A549 (cell line): ENCODE measurements around the gene ACVRL1. TPM values are rescaled to one million over a fixed set of nuclear protein-coding genes. Genes with fewer than 3 reads are reported as not detected.

ENCODE experiments used
- ATAC-seq, 2 experiments: fragments of 200-7000 bp in 1 of 2; fragments of >200 bp in 1 of 2; cut with Nextera tagmentation in 1 of 2; cut with Tn5 transposase in 1 of 2; 3 replicates each; pipeline versions ENCODE4 v1.8.0 to v1.9.1; 2018 to 2020; ENCODE audit warnings: mild to moderate bottlenecking in 1 of 2, moderate library complexity in 1 of 2
- CTCF ChIA-PET: fragments of 300-600 bp; sonication (Branson Sonifier 250); formaldehyde crosslinking; extraction: SDS; loops from one replicate; lab custom pipeline; 2021; ENCODE audit warnings: antibody characterized with exemption, inconsistent platforms; lab: Yijun Ruan, JAX
- POLR2A ChIA-PET: fragments of 350-600 bp; formaldehyde crosslinking; extraction: SDS; loops from one replicate; lab custom pipeline; 2021; ENCODE audit warnings: antibody characterized with exemption, inconsistent platforms; lab: Yijun Ruan, JAX
- DNase-seq, 2 experiments: peaks; one replicate each; pipeline versions ENCODE4 v3.0.0 to v3.0.0-alpha.2; 2011 to 2016; ENCODE audit warnings: low read depth in 1 of 2, low spot score in 1 of 2
- FAIRE-seq: peaks from 2 replicates; lab custom pipeline; 2011; peaks lifted over from hg19 to GRCh38; lab: Jason Lieb, UNC
- H3K27ac ChIP-seq, 2 experiments: fragments of >200 bp; sonication (Bioruptor Twin); formaldehyde crosslinking; 3 replicates each; pipeline ENCODE4 v1.5.1; 2016 to 2017
- H3K4me1 ChIP-seq: fragments of >200 bp; sonication (Bioruptor Twin); formaldehyde crosslinking; 3 replicates; pipeline ENCODE4 v1.6.1; 2016
- H3K4me2 ChIP-seq: fragments of >200 bp; sonication (Bioruptor Twin); formaldehyde crosslinking; 3 replicates; pipeline ENCODE4 v1.6.1; 2016
- H3K4me3 ChIP-seq: fragments of >200 bp; sonication (Bioruptor Twin); formaldehyde crosslinking; 3 replicates; pipeline ENCODE4 v1.5.1; 2016
- H3K9me3 ChIP-seq: fragments of >200 bp; sonication (Bioruptor Twin); formaldehyde crosslinking; 3 replicates; pipeline ENCODE4 v1.6.1; 2016
- ATOH8 ChIP-seq: fragments of 250-450 bp; sonication (Bioruptor Pico); IDR thresholded peaks from 2 replicates; pipeline ENCODE4 v1.5.0; 2020; ENCODE audit warnings: low read depth, mild to moderate bottlenecking, moderate library complexity
- BHLHE40 ChIP-seq: IDR thresholded peaks from 2 replicates; pipeline ENCODE4 v1.6.1; 2012; ENCODE audit warnings: low read depth, low read length, inconsistent platforms
- CBX2 ChIP-seq: fragments of 200-600 bp; sonication (generic); IDR thresholded peaks from 2 replicates; pipeline ENCODE4 v1.6.1; 2016; ENCODE audit warnings: low read depth, mild to moderate bottlenecking, borderline replicate concordance
- CBX8 ChIP-seq: fragments of 200-600 bp; sonication (generic); IDR thresholded peaks from 2 replicates; pipeline ENCODE4 v1.6.1; 2016
- CEBPB ChIP-seq, 2 experiments: fragments of >200 bp in 1 of 2; sonication (Bioruptor Twin) in 1 of 2; formaldehyde crosslinking in 1 of 2; IDR thresholded peaks; 2 replicates each; pipeline ENCODE4 v1.6.1; 2012 to 2016
- CHD2 ChIP-seq: fragments of 150-350 bp; IDR thresholded peaks from 2 replicates; pipeline ENCODE4 v1.6.1; 2014; ENCODE audit warnings: low read length; ENCODE audit not compliant: partially characterized antibody
- CHD4 ChIP-seq: fragments of 200-600 bp; sonication (generic); IDR thresholded peaks from 2 replicates; pipeline ENCODE4 v1.6.1; 2016; ENCODE audit warnings: antibody characterized with exemption, mild to moderate bottlenecking, borderline replicate concordance
- EHF ChIP-seq: fragments of 250-450 bp; sonication (Bioruptor Pico); IDR thresholded peaks from 2 replicates; pipeline ENCODE4 v1.5.0; 2020; ENCODE audit warnings: mild to moderate bottlenecking
- ESRRA ChIP-seq: fragments of 150-350 bp; IDR thresholded peaks from 2 replicates; pipeline ENCODE4 v1.6.1; 2014; ENCODE audit warnings: mild to moderate bottlenecking, low read length, borderline replicate concordance
- FOSB ChIP-seq: fragments of 250-450 bp; sonication (Bioruptor Pico); IDR thresholded peaks from 2 replicates; pipeline ENCODE4 v1.5.0; 2020; ENCODE audit warnings: mild to moderate bottlenecking, moderate library complexity
- GATA3 ChIP-seq: IDR thresholded peaks from 2 replicates; pipeline ENCODE4 v1.6.1; 2012; ENCODE audit warnings: borderline replicate concordance
- HMGXB4 ChIP-seq: fragments of 250-450 bp; sonication (Bioruptor Pico); IDR thresholded peaks from 2 replicates; pipeline ENCODE4 v1.5.0; 2021; ENCODE audit warnings: mild to moderate bottlenecking, moderate library complexity, borderline replicate concordance
- HOXA7 ChIP-seq: fragments of 250-450 bp; sonication (Bioruptor Pico); IDR thresholded peaks from 2 replicates; pipeline ENCODE4 v1.5.0; 2020; ENCODE audit warnings: mild to moderate bottlenecking, moderate library complexity
- HOXB13 ChIP-seq: fragments of 250-450 bp; sonication (Bioruptor Pico); IDR thresholded peaks from 2 replicates; pipeline ENCODE4 v1.5.0; 2020; ENCODE audit warnings: low read depth, mild to moderate bottlenecking, moderate library complexity
- HOXB5 ChIP-seq: fragments of 250-450 bp; sonication (Bioruptor Pico); IDR thresholded peaks from 2 replicates; pipeline ENCODE4 v1.5.0; 2020; ENCODE audit warnings: mild to moderate bottlenecking, moderate library complexity
- NPAS2 ChIP-seq: fragments of 250-450 bp; sonication (Bioruptor Pico); IDR thresholded peaks from 2 replicates; pipeline ENCODE4 v1.8.0; 2022; ENCODE audit warnings: mild to moderate bottlenecking, moderate library complexity, borderline replicate concordance
- NR3C1 ChIP-seq: fragments of >200 bp; sonication (Bioruptor Twin); formaldehyde crosslinking; IDR thresholded peaks from 3 replicates; pipeline ENCODE4 v1.6.1; 2017
- PBX3 ChIP-seq: IDR thresholded peaks from 2 replicates; pipeline ENCODE4 v1.6.1; 2012
- POLR2A ChIP-seq: IDR thresholded peaks from 2 replicates; pipeline ENCODE4 v1.6.1; 2012; ENCODE audit warnings: mild to moderate bottlenecking, low read length
- POLR2AphosphoS2 ChIP-seq: conservative IDR thresholded peaks from 2 replicates; pipeline ENCODE4 v1.6.1; 2012; ENCODE audit warnings: low read length, improper control_type of control experiment, inconsistent platforms
- RARB ChIP-seq: fragments of 250-450 bp; sonication (Bioruptor Pico); IDR thresholded peaks from 2 replicates; pipeline ENCODE4 v1.8.0; 2021; ENCODE audit warnings: mild to moderate bottlenecking, moderate library complexity
- RCOR1 ChIP-seq: fragments of 150-350 bp; IDR thresholded peaks from 2 replicates; pipeline ENCODE4 v1.6.1; 2014; ENCODE audit warnings: antibody characterized with exemption, low read length, low read depth
- SMC3 ChIP-seq: fragments of >200 bp; sonication (Bioruptor Twin); formaldehyde crosslinking; IDR thresholded peaks from 3 replicates; pipeline ENCODE4 v1.6.1; 2018; ENCODE audit warnings: inconsistent platforms
- TP53 ChIP-seq: fragments of 250-450 bp; sonication (Bioruptor Pico); IDR thresholded peaks from 2 replicates; pipeline ENCODE4 v1.5.0; 2021; ENCODE audit warnings: mild to moderate bottlenecking, moderate library complexity
- ZNF302 ChIP-seq: fragments of 250-450 bp; sonication (Bioruptor Pico); IDR thresholded peaks from 2 replicates; pipeline ENCODE4 v1.9.0; 2021; ENCODE audit warnings: inconsistent platforms, mild to moderate bottlenecking, moderate library complexity
- WGBS: methylation state at CpG from one replicate; pipeline ENCODE4 v1.1.6; 2017; ENCODE audit errors: missing lambda C conversion rate; 5-methylcytosine and 5-hydroxymethylcytosine counted together
- polyA plus RNA-seq, 4 experiments: library from polyadenylated mRNA; depleted of rRNA in 3 of 4; stranded (reverse); fragments of >200 nt; fragmentation: RNase III in 1 of 4; extraction: RNeasy Plus Mini Kit Qiagen cat#74134 plus additional on column Dnase treatment in 1 of 4; gene quantifications; 2 replicates in 3 of 4; 3 replicates in 1 of 4; pipeline ENCODE4 v1.2.3, GENCODE V29; 2011 to 2017
- TF ChIP-seq, protein P1 (sequence below): fragments of >200 bp; sonication (Bioruptor Twin); formaldehyde crosslinking; IDR thresholded peaks from 2 replicates; pipeline ENCODE4 v1.6.1; 2016
- TF ChIP-seq, protein P2 (sequence below): IDR thresholded peaks from 2 replicates; pipeline ENCODE4 v1.6.1; 2012

ACVRL1 gene
- polyA plus RNA-seq, 2 of the 4 experiments (the other 2 are of a cell fraction), result 0.03 TPM; not detected in 1

DNA sequence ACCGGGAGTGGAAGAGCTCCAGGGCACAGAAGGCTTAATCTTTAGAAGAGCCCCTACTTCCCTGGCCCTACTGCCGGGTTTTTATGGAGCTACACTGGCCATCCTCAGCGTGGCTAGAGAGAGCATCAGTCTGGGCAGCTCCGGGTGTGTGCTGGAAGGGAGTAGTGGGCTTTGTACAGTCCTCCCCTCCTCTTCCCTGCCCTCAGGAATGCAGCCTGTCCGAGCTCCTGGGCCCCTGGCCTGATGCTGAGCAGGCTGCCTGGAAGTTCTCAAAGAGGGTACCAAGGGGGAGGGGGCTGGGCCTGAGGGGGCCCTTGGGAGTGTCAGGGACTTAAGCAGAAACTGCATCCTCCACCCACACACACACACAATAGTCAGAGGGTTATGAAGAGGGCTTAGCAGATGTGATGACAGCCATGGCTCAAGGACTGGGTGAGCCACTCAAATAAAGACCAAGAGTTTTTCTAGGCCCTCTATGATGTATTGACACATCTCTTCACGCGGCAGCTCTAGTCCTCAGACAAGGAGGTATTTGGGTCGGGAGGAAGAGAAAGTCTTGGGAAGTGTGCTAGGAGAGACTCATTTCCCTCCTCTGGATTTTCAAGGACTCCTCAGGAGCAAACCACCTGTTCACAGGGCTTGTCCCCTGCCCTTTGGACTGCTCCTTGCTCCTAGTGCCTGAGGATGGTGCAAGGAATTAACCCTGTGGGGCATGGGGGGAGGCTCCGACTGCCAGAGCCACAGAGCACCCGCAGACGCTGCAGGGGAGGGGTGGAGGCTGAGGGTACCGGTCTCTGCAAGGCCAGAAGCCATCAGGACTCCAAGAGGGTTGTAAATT lies 42.3 kb upstream of the ACVRL1 start:
- H3K4me1 ChIP-seq, result no peaks in the 10 kb centered on the region
- no peak overlapping the region for H3K4me2 ChIP-seq
- 61% methylated on average over 11 of the region's 12 CpGs for WGBS
- ATAC-seq, result no peak
- POLR2A ChIA-PET, result no interaction called here
- DNase-seq, result no peak
- no peak for FAIRE-seq
- no peak overlapping the region for H3K27ac ChIP-seq
- CTCF ChIA-PET, result interaction anchor here (1.0 to 1.4 kb wide), 6 partner anchors 8 to 444 kb away, joined by 3 to 13 read pairs (median 4); no protein-coding TSS in a partner anchor
- H3K9me3 ChIP-seq, result no peaks in the 10 kb centered on the region
- no peak overlapping the region for H3K4me3 ChIP-seq
- TF ChIP-seq ATOH8 (CRISPR knock-in tag) (no peak), CBX8 (no peak), TP53 (CRISPR knock-in tag) (no peak), HOXA7 (CRISPR knock-in tag) (no peak), HOXB13 (CRISPR knock-in tag) (no peak), BHLHE40 (no peak)

DNA sequence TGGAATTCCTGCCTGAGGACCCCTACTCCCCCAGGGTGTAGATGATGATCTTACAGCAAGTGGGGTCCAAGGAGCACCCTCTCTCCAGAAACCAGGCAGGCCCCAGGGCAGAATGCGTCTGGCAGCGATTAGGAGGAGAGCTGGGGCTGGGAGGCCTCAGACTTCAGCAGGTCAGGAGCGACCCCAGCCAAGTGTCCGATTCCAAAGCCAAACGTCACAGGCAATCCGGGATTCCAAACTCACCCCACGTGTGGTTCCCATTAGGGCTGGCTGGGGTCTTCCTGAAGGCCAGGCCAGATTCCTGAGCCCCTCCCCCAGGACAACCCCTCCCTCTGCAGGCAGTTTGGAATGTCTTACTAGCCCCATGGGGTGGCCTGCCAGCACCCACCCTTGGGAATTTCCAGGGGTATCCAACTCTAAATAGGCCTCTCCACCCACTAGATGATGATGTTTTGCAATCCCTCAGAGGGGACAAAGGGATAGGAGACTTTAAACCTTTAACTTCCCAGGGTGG lies 41.5 kb upstream of the ACVRL1 start:
- CTCF ChIA-PET, result interaction anchor here (2.2 kb wide), 1 partner anchor 10 kb away, joined by 12 read pairs; no protein-coding TSS in a partner anchor
- 90% methylated on average over 7 of the region's 7 CpGs for WGBS
- H3K4me3 ChIP-seq, result no peak overlapping the region
- POLR2A ChIA-PET, result no interaction called here
- TF ChIP-seq, protein P1, sequence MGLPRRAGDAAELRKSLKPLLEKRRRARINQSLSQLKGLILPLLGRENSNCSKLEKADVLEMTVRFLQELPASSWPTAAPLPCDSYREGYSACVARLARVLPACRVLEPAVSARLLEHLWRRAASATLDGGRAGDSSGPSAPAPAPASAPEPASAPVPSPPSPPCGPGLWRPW, result no peak
- no peak for TF ChIP-seq NR3C1
- TF ChIP-seq RARB (CRISPR knock-in tag), result no peak
- no peak for TF ChIP-seq HMGXB4 (CRISPR knock-in tag)
- TF ChIP-seq ESRRA, result no peak
- TF ChIP-seq GATA3, result no peak
- TF ChIP-seq CEBPB (IDR thresholded peaks at IDR 0.05), result no peak
- TF ChIP-seq POLR2A, result no peak
- no peak for TF ChIP-seq SMC3
- no peak for TF ChIP-seq CBX2
- no peak for TF ChIP-seq ZNF302 (CRISPR knock-in tag)
- FAIRE-seq (no peak), ATAC-seq (no peak), DNase-seq (no peak)
- H3K4me2 ChIP-seq, result no peak overlapping the region
- no peak overlapping the region for H3K27ac ChIP-seq
- no peaks in the 10 kb centered on the region for H3K9me3 ChIP-seq
- H3K4me1 ChIP-seq, result no peaks in the 10 kb centered on the region

DNA sequence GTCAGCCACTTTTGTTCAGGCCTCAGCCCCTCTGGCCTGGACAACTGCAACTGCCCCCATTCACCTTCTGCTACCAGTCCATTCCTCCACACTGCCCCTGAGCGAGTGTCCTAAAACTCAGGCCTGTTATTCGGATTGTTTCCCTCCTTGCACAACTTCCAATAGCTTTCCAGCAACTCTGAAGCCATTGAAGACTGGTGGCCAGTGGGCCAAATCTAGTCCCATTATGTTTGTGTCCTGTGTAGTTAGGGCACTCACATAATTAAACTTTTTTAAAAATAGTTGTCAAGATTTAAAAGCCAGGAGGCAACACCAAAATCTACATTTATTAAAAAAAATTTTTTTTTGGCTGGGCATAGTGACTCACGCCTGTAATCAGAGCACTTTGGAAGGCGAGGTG lies 41.0 kb upstream of the ACVRL1 start:
- POLR2A ChIA-PET, result interaction anchor here (0.6 kb wide), 1 partner anchor 1236 kb away, joined by 3 read pairs; no protein-coding TSS in a partner anchor
- CTCF ChIA-PET, result interaction anchor here (1.2 to 2.2 kb wide), 2 partner anchors 9 to 46 kb away, joined by 3 to 12 read pairs; no protein-coding TSS in a partner anchor

More for the DNA sequence above, 41.0 kb upstream of the ACVRL1 start:
- no peak for ATAC-seq
- Histone ChIP-seq H3K4me3 (no peak overlapping the region), H3K4me2 (no peak overlapping the region), H3K9me3 (no peaks in the 10 kb centered on the region), H3K4me1 (no peaks in the 10 kb centered on the region), H3K27ac (no peak overlapping the region)
- TF ChIP-seq NPAS2, result no peak
- no peak for TF ChIP-seq RCOR1
- no peak for TF ChIP-seq FOSB (CRISPR knock-in tag)
- no peak for TF ChIP-seq EHF (CRISPR knock-in tag)
- TF ChIP-seq POLR2A, result no peak
- TF ChIP-seq PBX3, result no peak
- TF ChIP-seq, protein P2, sequence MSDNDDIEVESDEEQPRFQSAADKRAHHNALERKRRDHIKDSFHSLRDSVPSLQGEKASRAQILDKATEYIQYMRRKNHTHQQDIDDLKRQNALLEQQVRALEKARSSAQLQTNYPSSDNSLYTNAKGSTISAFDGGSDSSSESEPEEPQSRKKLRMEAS, result no peak
- TF ChIP-seq CHD4, result no peak
- TF ChIP-seq HOXB5 (CRISPR knock-in tag), result no peak
- no peak for TF ChIP-seq POLR2AphosphoS2
- no peak for TF ChIP-seq CHD2
- DNase-seq, result no peak
- WGBS, result 83% methylated on average over 4 of the region's 4 CpGs
- FAIRE-seq, result no peak
